Breast epithelium (tissue), 4 donors: ENCODE results near the gene SMAP1. TPM values are rescaled to one million over a fixed set of nuclear protein-coding genes. Genes with fewer than 3 reads are reported as not detected.

Experiments used
- DNase-seq, 2 donors: peaks; one replicate each; pipeline ENCODE4 v3.0.0-alpha.2; 2019; ENCODE audit warnings: low spot score in 2 of 2
- H3K27ac ChIP-seq, 2 donors: fragments of 200-600 bp; sonication (generic) in 1 of 2; one replicate each; pipeline ENCODE4 v1.5.1; 2016 to 2019; ENCODE audit warnings: mild to moderate bottlenecking in 1 of 2
- H3K27me3 ChIP-seq, 2 donors: fragments of 200-600 bp; sonication (generic) in 1 of 2; one replicate each; pipeline versions ENCODE4 v1.5.1 to v1.6.0; 2017 to 2019; ENCODE audit warnings: control low read depth in 1 of 2, mild to moderate bottlenecking in 1 of 2
- H3K36me3 ChIP-seq: fragments of 200-600 bp; one replicate; pipeline ENCODE4 v1.5.1; 2019
- H3K4me1 ChIP-seq, 2 donors: fragments of 200-600 bp; sonication (generic); one replicate each; pipeline ENCODE4 v1.5.1; 2016 to 2019; ENCODE audit warnings: control low read depth in 1 of 2
- H3K4me3 ChIP-seq, 3 donors: fragments of 200-600 bp; sonication (generic); 1 replicate in 2 of 3; 2 replicates in 1 of 3; pipeline ENCODE4 v1.5.1; 2016 to 2019; ENCODE audit warnings: mild to moderate bottlenecking in 3 of 3, moderate library complexity in 2 of 3
- H3K9me3 ChIP-seq, 2 donors: fragments of 200-600 bp; sonication (generic) in 1 of 2; one replicate each; pipeline ENCODE4 v1.5.1; 2016 to 2019; ENCODE audit warnings: control low read depth in 1 of 2
- CTCF ChIP-seq, 3 donors: fragments of 450-650 bp; IDR thresholded peaks; one replicate each; pipeline ENCODE4 v1.5.1; 2016 to 2017; ENCODE audit warnings: antibody characterized with exemption in 3 of 3, mild to moderate bottlenecking in 3 of 3, moderate library complexity in 3 of 3
- POLR2A ChIP-seq: fragments of 450-650 bp; IDR thresholded peaks from one replicate; pipeline ENCODE4 v1.6.1; 2016; ENCODE audit warnings: antibody characterized with exemption, mild to moderate bottlenecking, moderate library complexity
- POLR2AphosphoS5 ChIP-seq, 3 donors: sonication (generic); formaldehyde crosslinking; IDR thresholded peaks; one replicate each; pipeline ENCODE4 v1.6.1; 2017; ENCODE audit warnings: antibody characterized with exemption in 3 of 3
- intact Hi-C: fragments of 100-400 bp; cut with DNase I; formaldehyde crosslinking; loops from one replicate; pipeline ENCODE4 v1.15.1; 2023; ENCODE audit warnings: low total_unique reads
- total RNA-seq, 3 donors: library from RNA; depleted of rRNA; stranded (reverse); fragments of >200 nt; gene quantifications; one replicate each; pipeline ENCODE4 v1.1.0, GENCODE V29; 2016

The SMAP1 gene
- total RNA-seq, 3 donors from 2014 or later: 22.0 to 36.6 (median 27.1) TPM

DNA sequence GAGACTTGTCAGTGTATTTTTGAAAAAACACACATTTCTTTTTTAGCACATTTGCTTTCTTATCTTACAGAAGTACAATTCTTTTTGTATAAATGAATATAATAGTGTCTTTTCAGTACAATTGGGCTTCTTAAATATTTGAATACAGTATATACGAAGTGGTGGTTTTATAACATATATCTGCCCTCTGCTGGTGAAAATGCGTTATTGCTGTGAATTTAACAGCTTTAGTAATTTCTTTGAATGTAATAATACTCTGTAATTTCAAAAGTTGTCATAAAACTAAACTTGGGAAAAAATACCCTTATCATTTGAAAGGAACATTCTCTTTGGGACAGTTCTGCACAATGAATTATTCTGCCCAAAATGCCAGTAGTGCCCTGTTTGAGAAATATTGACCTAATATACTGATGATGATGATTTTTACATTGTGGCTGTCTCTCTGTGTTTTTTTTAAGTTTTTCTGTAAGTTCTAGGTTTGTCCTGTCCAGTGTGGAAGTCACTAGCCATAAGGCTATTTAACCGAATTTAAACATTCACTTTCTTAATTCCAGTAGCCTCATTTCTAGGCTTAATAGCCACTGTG, 19.0 kb downstream of the SMAP1 start:
- H3K27ac ChIP-seq: no peak overlapping the region
- no peaks in the 10 kb centered on the region for H3K9me3 ChIP-seq
- TF ChIP-seq POLR2AphosphoS5 (IDR thresholded peaks at IDR 0.05) (no peak), CTCF (IDR thresholded peaks at IDR 0.05) (peak; percentile 40 to 64 (median 63)), POLR2A (no peak)
- no peaks in the 10 kb centered on the region for H3K36me3 ChIP-seq
- H3K4me3 ChIP-seq: no peak overlapping the region
- H3K27me3 ChIP-seq: no peaks in the 10 kb centered on the region
- no peaks in the 10 kb centered on the region for H3K4me1 ChIP-seq
- no peak for DNase-seq
- intact Hi-C loops: no loop called here

- TF ChIP-seq POLR2A (no peak), POLR2AphosphoS5 (IDR thresholded peaks at IDR 0.05) (no peak), CTCF (IDR thresholded peaks at IDR 0.05) (no peak)
- no peaks in the 10 kb centered on the region for H3K4me1 ChIP-seq
- DNase-seq: no peak
- no peaks in the 10 kb centered on the region for H3K36me3 ChIP-seq
- H3K27me3 ChIP-seq: no peaks in the 10 kb centered on the region
- no peaks in the 10 kb centered on the region for H3K9me3 ChIP-seq
- H3K27ac ChIP-seq: no peak overlapping the region
- intact Hi-C loops: no loop called here
- H3K4me3 ChIP-seq: no peak overlapping the region
Observed at GRCh38 chr6:70693887-70694286, 26.2 kb downstream of the SMAP1 start.

- no peaks in the 10 kb centered on the region for H3K4me1 ChIP-seq
- no peak for DNase-seq
- intact Hi-C loops: no loop called here
- H3K27me3 ChIP-seq: no peaks in the 10 kb centered on the region
- no peaks in the 10 kb centered on the region for H3K36me3 ChIP-seq
- H3K9me3 ChIP-seq: no peaks in the 10 kb centered on the region
- TF ChIP-seq POLR2A: no peak
- no peak for TF ChIP-seq CTCF (IDR thresholded peaks at IDR 0.05)
- TF ChIP-seq POLR2AphosphoS5 (IDR thresholded peaks at IDR 0.05): no peak
- no peak overlapping the region for H3K27ac ChIP-seq
- no peak overlapping the region for H3K4me3 ChIP-seq
Observed at GRCh38 chr6:70694371-70694770, 26.7 kb downstream of the SMAP1 start.

GRCh38 chr6:70700922-70701876, 33.5 kb downstream of the SMAP1 start:
- no peak for DNase-seq

More at GRCh38 chr6:70700922-70701876, 33.5 kb downstream of the SMAP1 start:
- H3K4me3 ChIP-seq: no peak overlapping the region
- H3K36me3 ChIP-seq: no peaks in the 10 kb centered on the region
- H3K4me1 ChIP-seq: no peaks in the 10 kb centered on the region
- intact Hi-C loops: no loop called here
- H3K9me3 ChIP-seq: no peaks in the 10 kb centered on the region
- TF ChIP-seq POLR2AphosphoS5 (IDR thresholded peaks at IDR 0.05) (no peak), CTCF (IDR thresholded peaks at IDR 0.05) (no peak), POLR2A (no peak)
- H3K27ac ChIP-seq: no peak overlapping the region
- H3K27me3 ChIP-seq: no peaks in the 10 kb centered on the region
